ENCODE data around the gene MPC1.

DNA sequence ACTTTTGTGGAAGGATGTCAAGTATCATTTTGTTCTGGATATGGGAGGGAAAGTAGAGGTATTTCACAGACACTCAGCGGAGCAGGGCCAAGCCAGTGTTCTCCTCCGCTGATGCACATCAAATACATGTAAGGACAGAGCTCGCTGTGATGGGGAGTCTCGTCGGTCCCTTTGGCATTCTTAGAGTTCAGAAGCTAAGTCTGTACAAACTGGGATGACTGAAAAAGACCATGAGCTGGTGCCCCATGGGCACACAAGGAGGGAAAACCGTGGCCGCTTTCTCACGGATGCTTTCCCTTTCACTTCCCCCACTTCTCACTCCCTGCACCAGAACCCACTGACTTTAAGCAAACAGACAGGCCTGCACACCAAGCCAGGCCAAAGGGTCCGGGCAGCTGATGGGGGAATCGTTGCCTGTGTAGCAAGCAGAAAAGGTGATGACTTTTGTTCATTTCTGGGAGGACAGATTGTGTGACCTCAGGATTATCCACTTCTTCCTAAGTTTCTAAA, 27.7 kb upstream of the MPC1 start:
- TF ChIP-seq POLR2A (IDR thresholded peaks at IDR 0.05) = no peak
- TF ChIP-seq, protein P1, sequence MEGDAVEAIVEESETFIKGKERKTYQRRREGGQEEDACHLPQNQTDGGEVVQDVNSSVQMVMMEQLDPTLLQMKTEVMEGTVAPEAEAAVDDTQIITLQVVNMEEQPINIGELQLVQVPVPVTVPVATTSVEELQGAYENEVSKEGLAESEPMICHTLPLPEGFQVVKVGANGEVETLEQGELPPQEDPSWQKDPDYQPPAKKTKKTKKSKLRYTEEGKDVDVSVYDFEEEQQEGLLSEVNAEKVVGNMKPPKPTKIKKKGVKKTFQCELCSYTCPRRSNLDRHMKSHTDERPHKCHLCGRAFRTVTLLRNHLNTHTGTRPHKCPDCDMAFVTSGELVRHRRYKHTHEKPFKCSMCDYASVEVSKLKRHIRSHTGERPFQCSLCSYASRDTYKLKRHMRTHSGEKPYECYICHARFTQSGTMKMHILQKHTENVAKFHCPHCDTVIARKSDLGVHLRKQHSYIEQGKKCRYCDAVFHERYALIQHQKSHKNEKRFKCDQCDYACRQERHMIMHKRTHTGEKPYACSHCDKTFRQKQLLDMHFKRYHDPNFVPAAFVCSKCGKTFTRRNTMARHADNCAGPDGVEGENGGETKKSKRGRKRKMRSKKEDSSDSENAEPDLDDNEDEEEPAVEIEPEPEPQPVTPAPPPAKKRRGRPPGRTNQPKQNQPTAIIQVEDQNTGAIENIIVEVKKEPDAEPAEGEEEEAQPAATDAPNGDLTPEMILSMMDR (IDR thresholded peaks at IDR 0.05) = no peak
- TF ChIP-seq POLR2AphosphoS5 (IDR thresholded peaks at IDR 0.05) = no peak

Data from breast epithelium (tissue), 3 donors.